Measurements from ENCODE around the gene EFR3B. TPM values are rescaled to one million over a fixed set of nuclear protein-coding genes. Genes with fewer than 3 reads are reported as not detected.

EFR3B gene
- total RNA-seq, 1 experiment from 2014 or later = 7.0 TPM

- peaks cover 0 to 3% of the 10 kb centered on the region in 2 experiments; a peak in 2 of 5 replicates for H3K9me3 Mint-ChIP-seq
Observed at GRCh38 chr2:25119263-25119662, 77.4 kb downstream of the EFR3B start.

More at GRCh38 chr2:25119263-25119662, 77.4 kb downstream of the EFR3B start:
- no peak overlapping the region for H2BK120ac ChIP-seq (ENCODE audit: low read depth, low read length, poor library complexity, severe bottlenecking)
- no peaks in the 10 kb centered on the region for H3K79me2 ChIP-seq (ENCODE audit: insufficient read depth, low read length)
- H3K27ac ChIP-seq (ENCODE audit: insufficient read length, low read depth, low read length) = no peak overlapping the region
- H4K8ac ChIP-seq (replicated peaks; ENCODE audit: insufficient read length, low read depth, low read length) = no peak overlapping the region
- H3K36me3 Mint-ChIP-seq (ENCODE audit: insufficient read depth in 1 of 3, low read depth in 3 of 3) = peaks cover 4 to 9% (median 8%) of the 10 kb centered on the region in 3 experiments
- no peak for TF ChIP-seq CTCF (conservative IDR thresholded peaks at IDR 0.05)
- H2BK12ac ChIP-seq (ENCODE audit: insufficient read length, low read depth, low read length) = no peak overlapping the region
- H3K27me3 Mint-ChIP-seq (ENCODE audit: low read depth) = no peaks in the 10 kb centered on the region
- H3K27me3 ChIP-seq (ENCODE audit: insufficient read depth, low read length) = no peaks in the 10 kb centered on the region
- H3K79me1 ChIP-seq (ENCODE audit: insufficient read depth, low read depth, low read length, poor library complexity, severe bottlenecking) = no peaks in the 10 kb centered on the region
- no peak overlapping the region for H3K56ac ChIP-seq (ENCODE audit: insufficient read length, low read depth, low read length)
- H3K9me3 ChIP-seq (ENCODE audit: control insufficient read depth, low read depth, low read length) = no peaks in the 10 kb centered on the region
- H3K4me1 ChIP-seq (ENCODE audit: insufficient read depth, low read length) = no peaks in the 10 kb centered on the region
- no peak overlapping the region for H2AK5ac ChIP-seq (ENCODE audit: insufficient read length, low read length)
- H2BK20ac ChIP-seq (ENCODE audit: low read depth, low read length, poor library complexity, severe bottlenecking) = no peak overlapping the region
- H3K4me1 Mint-ChIP-seq = peaks cover 11 to 14% of the 10 kb centered on the region in 2 experiments
- H3K14ac ChIP-seq (ENCODE audit: insufficient read depth, low read length) = 0 out of 2 replicates have a peak overlapping the region, but pooled peaks have one; percentile 40
- H4K20me1 ChIP-seq (ENCODE audit: control insufficient read depth, insufficient read depth, insufficient read length) = no peaks in the 10 kb centered on the region
- no peaks in the 10 kb centered on the region for H3K23me2 ChIP-seq (ENCODE audit: insufficient read length, low read depth, low read length, poor library complexity, severe bottlenecking)
- H3K4me3 Mint-ChIP-seq = no peak overlapping the region
- 0 out of 2 replicates have a peak overlapping the region, but pooled peaks have one; percentile 19 for H2BK15ac ChIP-seq (ENCODE audit: low read depth, low read length)
- H2BK5ac ChIP-seq (ENCODE audit: insufficient read length, low read length) = no peak overlapping the region
- no peak overlapping the region for H3K27ac Mint-ChIP-seq
- H3K4ac ChIP-seq (ENCODE audit: low read depth, low read length) = no peak overlapping the region
- H3K23ac ChIP-seq (ENCODE audit: insufficient read length, low read depth, low read length) = no peak overlapping the region
- H3T11ph ChIP-seq (ENCODE audit: low read length) = no peak overlapping the region
- H4K5ac ChIP-seq (ENCODE audit: insufficient read length, low read depth, low read length) = no peak overlapping the region
- WGBS (ENCODE audit: extremely low coverage, insufficient read length, low lambda C conversion rate) = no CpG with 5 or more reads among the region's 11 CpGs
- H3K18ac ChIP-seq (ENCODE audit: insufficient read length, low read depth, low read length) = no peak overlapping the region
- H2AFZ ChIP-seq (ENCODE audit: low read length) = no peak overlapping the region
- no peak for DNase-seq
- H3K4me2 ChIP-seq (ENCODE audit: insufficient read depth, insufficient read length, low read length) = no peak overlapping the region
- H4K91ac ChIP-seq (ENCODE audit: insufficient read length, low read depth, low read length) = no peak overlapping the region
- no peak overlapping the region for H3K9ac ChIP-seq (ENCODE audit: extremely low read depth, insufficient read length, low read length)
